Choroid plexus epithelial cell (primary cell): ENCODE data around the gene TFF1.

Experiments
- DNase-seq: peaks from one replicate; pipeline ENCODE4 v3.0.0-alpha.2; 2010; ENCODE audit warnings: low read depth
- H3K4me3 ChIP-seq: 2 replicates; pipeline ENCODE4 v1.5.1; 2011; ENCODE audit warnings: low read depth, mild to moderate bottlenecking, control low read depth, low read length, moderate library complexity
- CTCF ChIP-seq: conservative IDR thresholded peaks from 2 replicates; pipeline ENCODE4 v1.5.1; 2011; ENCODE audit warnings: low read depth, mild to moderate bottlenecking, control low read depth, inconsistent platforms, low read length, moderate library complexity

Gene TFF1

DNA sequence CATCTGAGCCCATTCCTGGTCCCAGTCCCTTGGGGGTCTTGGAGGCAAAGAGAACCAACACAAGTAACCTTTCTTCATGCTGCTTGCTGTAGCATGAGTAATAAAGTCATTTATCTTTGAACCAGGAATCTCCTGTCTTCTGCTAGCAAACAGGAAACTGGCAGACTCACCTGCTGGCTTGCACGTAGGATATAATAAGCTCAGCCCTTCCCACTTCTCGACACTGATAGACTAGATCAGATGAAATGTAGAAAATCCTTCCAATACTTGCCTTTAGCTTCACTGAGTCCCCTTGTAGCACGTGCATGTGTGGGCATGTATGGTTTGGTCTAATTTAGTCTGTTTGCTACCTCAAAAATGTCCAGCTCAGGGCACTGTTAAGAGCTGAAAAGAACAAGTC lies 9.0 kb downstream of the TFF1 start:
- TF ChIP-seq CTCF, result no peak
- no peak overlapping the region for H3K4me3 ChIP-seq
- DNase-seq, result no peak

- no peak for DNase-seq
- TF ChIP-seq CTCF, result no peak
- no peak overlapping the region for H3K4me3 ChIP-seq
Measured at GRCh38 chr21:42356650-42357049, 9.7 kb downstream of the TFF1 start.

- no peak overlapping the region for H3K4me3 ChIP-seq
- no peak for TF ChIP-seq CTCF
- DNase-seq, result no peak
Measured at GRCh38 chr21:42356046-42356445, 10.3 kb downstream of the TFF1 start.

GRCh38 chr21:42353623-42354022 lies 12.7 kb downstream of the TFF1 start:
- no peak for TF ChIP-seq CTCF
- H3K4me3 ChIP-seq, result no peak overlapping the region
- no peak for DNase-seq

- H3K4me3 ChIP-seq, result no peak overlapping the region
- no peak for DNase-seq
- no peak for TF ChIP-seq CTCF
Measured at GRCh38 chr21:42352441-42353095, 13.8 kb downstream of the TFF1 start.

DNA sequence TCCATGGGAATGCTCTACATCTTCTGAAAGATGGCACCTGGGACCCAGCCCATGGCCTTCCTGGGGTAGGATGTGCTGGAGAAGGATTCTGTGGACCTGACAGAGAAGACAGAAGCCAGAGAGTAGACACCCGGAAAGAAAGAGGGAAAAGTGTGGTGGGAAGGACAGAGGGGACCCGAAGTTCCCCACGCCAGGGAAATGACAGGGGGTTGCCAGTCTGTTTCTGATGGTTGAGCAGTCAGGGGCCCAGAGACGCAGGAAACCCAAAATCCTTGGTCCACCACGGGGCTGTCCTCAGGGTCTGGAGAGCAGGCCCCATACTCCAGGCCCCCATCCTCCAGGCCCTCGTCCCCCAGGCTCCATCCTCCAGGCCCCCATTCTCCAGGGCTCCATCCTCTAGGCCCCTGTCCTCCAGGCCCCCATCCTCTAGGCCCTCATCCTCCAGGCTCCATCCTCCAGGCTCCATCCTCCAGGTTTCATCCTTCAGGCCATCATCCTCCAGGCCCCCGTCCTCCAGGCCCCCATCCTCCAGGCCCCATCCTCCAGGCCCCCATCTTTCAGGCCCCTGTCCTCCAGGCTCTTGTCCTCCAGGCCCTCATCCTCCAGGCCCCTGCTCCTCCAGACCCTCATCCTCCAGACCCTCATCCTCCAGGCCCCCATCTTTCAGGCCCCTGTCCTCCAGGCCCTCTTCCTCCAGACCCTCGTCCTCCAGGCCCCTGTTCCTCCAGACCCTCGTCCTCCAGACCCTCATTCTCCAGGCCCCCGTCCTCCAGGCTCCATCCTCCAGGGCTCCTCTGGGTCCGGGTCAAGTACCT lies 14.5 kb downstream of the TFF1 start:
- no peak for DNase-seq

More for the DNA sequence above, 14.5 kb downstream of the TFF1 start:
- no peak overlapping the region for H3K4me3 ChIP-seq
- no peak for TF ChIP-seq CTCF
